H9 (cell line): ENCODE results near the gene SPSB4. TPM values are rescaled to one million over a fixed set of nuclear protein-coding genes. Genes with fewer than 3 reads are reported as not detected.

Experiments
- DNase-seq: peaks from one replicate; pipeline ENCODE4 v3.0.0-alpha.2; 2017
- H2AFZ ChIP-seq: one replicate; pipeline ENCODE4 v1.6.1; 2013; ENCODE audit warnings: mild to moderate bottlenecking, low read length, control low read depth, moderate library complexity
- H2AK5ac ChIP-seq: 2 replicates; pipeline ENCODE4 v1.6.1; 2013; ENCODE audit warnings: low read length, control low read depth, mixed read lengths; ENCODE audit not compliant: insufficient read length
- H2BK120ac ChIP-seq: one replicate; pipeline ENCODE4 v1.6.1; 2013; ENCODE audit warnings: low read depth, mild to moderate bottlenecking, low read length, control low read depth, inconsistent platforms; ENCODE audit not compliant: poor library complexity, severe bottlenecking
- H2BK12ac ChIP-seq: 2 replicates; pipeline ENCODE4 v1.6.1; 2013; ENCODE audit warnings: low read length, control low read depth, mixed read lengths, low read depth; ENCODE audit not compliant: insufficient read length
- H2BK15ac ChIP-seq: 2 replicates; pipeline ENCODE4 v1.6.1; 2013; ENCODE audit warnings: low read depth, low read length, control low read depth
- H2BK20ac ChIP-seq: one replicate; pipeline ENCODE4 v1.6.1; 2013; ENCODE audit warnings: low read depth, mild to moderate bottlenecking, low read length, control low read depth, inconsistent platforms; ENCODE audit not compliant: poor library complexity, severe bottlenecking
- H2BK5ac ChIP-seq: 2 replicates; pipeline ENCODE4 v1.6.1; 2013; ENCODE audit warnings: low read length, control low read depth, mixed read lengths; ENCODE audit not compliant: insufficient read length
- H3K14ac ChIP-seq: 2 replicates; pipeline ENCODE4 v1.6.1; 2013; ENCODE audit warnings: low read length, control low read depth; ENCODE audit not compliant: insufficient read depth
- H3K18ac ChIP-seq: 2 replicates; pipeline ENCODE4 v1.6.1; 2013; ENCODE audit warnings: low read depth, mild to moderate bottlenecking, mixed read lengths, low read length, control low read depth; ENCODE audit not compliant: insufficient read length
- H3K23ac ChIP-seq: 2 replicates; pipeline ENCODE4 v1.6.1; 2013; ENCODE audit warnings: low read length, control low read depth, mixed read lengths, low read depth; ENCODE audit not compliant: insufficient read length
- H3K23me2 ChIP-seq: 2 replicates; pipeline ENCODE4 v1.6.1; 2013; ENCODE audit warnings: low read depth, mild to moderate bottlenecking, mixed read lengths, low read length, control low read depth; ENCODE audit not compliant: insufficient read length, poor library complexity, severe bottlenecking
- H3K27ac ChIP-seq: 2 replicates; pipeline ENCODE4 v1.5.1; 2013; ENCODE audit warnings: low read length, control low read depth, mixed read lengths, low read depth; ENCODE audit not compliant: insufficient read length
- H3K27me3 ChIP-seq: 2 replicates; pipeline ENCODE4 v1.6.1; 2013; ENCODE audit warnings: low read length, control low read depth, inconsistent platforms; ENCODE audit not compliant: insufficient read depth
- H3K4ac ChIP-seq: 2 replicates; pipeline ENCODE4 v1.6.1; 2013; ENCODE audit warnings: low read depth, mild to moderate bottlenecking, control low read depth, inconsistent platforms, low read length, moderate library complexity
- H3K4me1 ChIP-seq: 2 replicates; pipeline ENCODE4 v1.6.1; 2013; ENCODE audit warnings: low read length, control low read depth, inconsistent platforms; ENCODE audit not compliant: insufficient read depth
- H3K4me2 ChIP-seq: 2 replicates; pipeline ENCODE4 v1.6.1; 2013; ENCODE audit warnings: low read length, control low read depth, mixed read lengths; ENCODE audit not compliant: insufficient read length, insufficient read depth
- H3K56ac ChIP-seq: 2 replicates; pipeline ENCODE4 v1.6.1; 2013; ENCODE audit warnings: low read depth, mild to moderate bottlenecking, mixed read lengths, low read length, control low read depth; ENCODE audit not compliant: insufficient read length
- H3K79me1 ChIP-seq: 2 replicates; pipeline ENCODE4 v1.6.1; 2013; ENCODE audit warnings: low read depth, mild to moderate bottlenecking, moderate library complexity, low read length, control low read depth, inconsistent platforms; ENCODE audit not compliant: insufficient read depth, poor library complexity, severe bottlenecking
- H3K79me2 ChIP-seq: 2 replicates; pipeline ENCODE4 v1.6.1; 2013; ENCODE audit warnings: low read length, control low read depth, inconsistent platforms; ENCODE audit not compliant: insufficient read depth
- H3K9ac ChIP-seq: 2 replicates; pipeline ENCODE4 v1.6.1; 2013; ENCODE audit warnings: low read length, control low read depth, mixed read lengths; ENCODE audit not compliant: insufficient read length; ENCODE audit errors: extremely low read depth
- H3K9me3 ChIP-seq: one replicate; pipeline ENCODE4 v1.6.1; 2013; ENCODE audit warnings: low read depth, low read length, inconsistent platforms; ENCODE audit not compliant: control insufficient read depth
- H3T11ph ChIP-seq: one replicate; pipeline ENCODE4 v1.6.1; 2013; ENCODE audit warnings: mild to moderate bottlenecking, low read length, control low read depth, inconsistent platforms
- H4K20me1 ChIP-seq: one replicate; pipeline ENCODE4 v1.6.1; 2013; ENCODE audit not compliant: control insufficient read depth, insufficient read length, insufficient read depth
- H4K5ac ChIP-seq: 2 replicates; pipeline ENCODE4 v1.6.1; 2013; ENCODE audit warnings: low read depth, mild to moderate bottlenecking, mixed read lengths, low read length, control low read depth; ENCODE audit not compliant: insufficient read length
- H4K8ac ChIP-seq: replicated peaks from 2 replicates; pipeline ENCODE4 v1.6.1; 2013; ENCODE audit warnings: low read length, control low read depth, mixed read lengths, low read depth; ENCODE audit not compliant: insufficient read length
- H4K91ac ChIP-seq: 2 replicates; pipeline ENCODE4 v1.6.1; 2013; ENCODE audit warnings: low read depth, mild to moderate bottlenecking, moderate library complexity, mixed read lengths, low read length, control low read depth; ENCODE audit not compliant: insufficient read length
- H3K27ac Mint-ChIP-seq, 3 experiments: 2 replicates in 2 of 3; 3 replicates in 1 of 3; pipeline ENCODE4 v1.8.0; 2020 to 2021; ENCODE audit warnings: mixed read lengths in 3 of 3, mild to moderate bottlenecking in 1 of 3, moderate library complexity in 1 of 3
- H3K27me3 Mint-ChIP-seq: 2 replicates; pipeline ENCODE4 v1.8.0; 2021; ENCODE audit warnings: low read depth, mild to moderate bottlenecking, moderate library complexity, mixed read lengths
- H3K36me3 Mint-ChIP-seq, 3 experiments: 2 replicates in 2 of 3; 3 replicates in 1 of 3; pipeline ENCODE4 v1.8.0; 2020 to 2021; ENCODE audit warnings: low read depth in 3 of 3, mixed read lengths in 3 of 3; ENCODE audit not compliant: insufficient read depth in 1 of 3
- H3K4me1 Mint-ChIP-seq, 2 experiments: 2 replicates each; pipeline ENCODE4 v1.8.0; 2020; ENCODE audit warnings: mixed read lengths in 2 of 2
- H3K4me3 Mint-ChIP-seq, 2 experiments: 2 replicates in 1 of 2; 3 replicates in 1 of 2; pipeline ENCODE4 v1.8.0; 2020 to 2021; ENCODE audit warnings: mild to moderate bottlenecking in 2 of 2, mixed read lengths in 2 of 2, moderate library complexity in 1 of 2
- H3K9me3 Mint-ChIP-seq, 2 experiments: 2 replicates in 1 of 2; 3 replicates in 1 of 2; pipeline ENCODE4 v1.8.0; 2020; ENCODE audit warnings: mild to moderate bottlenecking in 2 of 2, mixed read lengths in 2 of 2, moderate library complexity in 1 of 2
- CTCF ChIP-seq: fragments of 200-600 bp; sonication (generic); conservative IDR thresholded peaks from 3 replicates; pipeline ENCODE4 v1.8.0; 2021; ENCODE audit warnings: antibody characterized with exemption, mild to moderate bottlenecking
- WGBS: extraction: QIAGEN DNeasy Blood & Tissue Kit; methylation state at CpG from one replicate; pipeline ENCODE4 v1.1.7; 2013; ENCODE audit warnings: missing lambda C conversion rate, low lambda C conversion rate, mixed read lengths; ENCODE audit not compliant: insufficient read length; ENCODE audit errors: extremely low coverage; 5-methylcytosine and 5-hydroxymethylcytosine counted together
- total RNA-seq: library from RNA; stranded (reverse); gene quantifications from 2 replicates; pipeline ENCODE4 v1.2.1, GENCODE V29; 2021

Gene SPSB4
- total RNA-seq, 1 experiment from 2014 or later = 6.2 TPM

- Mint-ChIP-seq H3K4me1 (no peaks in the 10 kb centered on the region), H3K9me3 (peaks cover 13% of the 10 kb centered on the region in 2 experiments; a peak in 4 of 5 replicates), H3K4me3 (no peak overlapping the region), H3K27me3 (no peaks in the 10 kb centered on the region; the same call in none of the 2 replicates), H3K36me3 (peaks cover 0 to 9% (median 3%) of the 10 kb centered on the region in 3 experiments; a peak in 6 of 7 replicates), H3K27ac (no peak overlapping the region)
- no peak overlapping the region for H2AFZ ChIP-seq
- H4K20me1 ChIP-seq = no peaks in the 10 kb centered on the region
- no peaks in the 10 kb centered on the region for H3K23me2 ChIP-seq
- no peak overlapping the region for H3K56ac ChIP-seq
- H3K4me2 ChIP-seq = no peak overlapping the region
- H3K27ac ChIP-seq = no peak overlapping the region
- no peak for DNase-seq
- no peak overlapping the region for H2AK5ac ChIP-seq
- H2BK120ac ChIP-seq = no peak overlapping the region
- no peak for TF ChIP-seq CTCF
- no peak overlapping the region for H4K5ac ChIP-seq
- H3K27me3 ChIP-seq = no peaks in the 10 kb centered on the region
- no peak overlapping the region for H2BK12ac ChIP-seq
- no peak overlapping the region for H2BK15ac ChIP-seq
- H3K9me3 ChIP-seq = no peaks in the 10 kb centered on the region
- no peak overlapping the region for H3T11ph ChIP-seq
- no CpG with 5 or more reads among the region's 4 CpGs for WGBS
- no peak overlapping the region for H3K4ac ChIP-seq
- no peak overlapping the region for H3K9ac ChIP-seq
- H2BK20ac ChIP-seq = no peak overlapping the region
- H3K79me1 ChIP-seq = no peaks in the 10 kb centered on the region
- H3K79me2 ChIP-seq = no peaks in the 10 kb centered on the region
- no peaks in the 10 kb centered on the region for H3K4me1 ChIP-seq
- no peak overlapping the region for H3K23ac ChIP-seq
- H3K18ac ChIP-seq = no peak overlapping the region
- no peak overlapping the region for H4K91ac ChIP-seq
- no peak overlapping the region for H4K8ac ChIP-seq
- H2BK5ac ChIP-seq = no peak overlapping the region
- no peak overlapping the region for H3K14ac ChIP-seq
Observed at GRCh38 chr3:141184430-141184829, 133.3 kb downstream of the SPSB4 start.
